HFFc6 (cell line): Measurements from ENCODE around the gene GALNTL6. TPM values are rescaled to one million over a fixed set of nuclear protein-coding genes. Genes with fewer than 3 reads are reported as not detected.

Experiments used
- DNase-seq: peaks from one replicate; pipeline ENCODE4 v3.0.0-alpha.2; 2018
- H3K27ac Mint-ChIP-seq: 2 replicates; pipeline ENCODE4 v1.8.0; 2020; ENCODE audit warnings: mild to moderate bottlenecking, mixed read lengths
- H3K27me3 Mint-ChIP-seq: 2 replicates; pipeline ENCODE4 v1.8.0; 2021; ENCODE audit warnings: mild to moderate bottlenecking, moderate library complexity, mixed read lengths; ENCODE audit not compliant: insufficient read depth
- H3K36me3 Mint-ChIP-seq: 2 replicates; pipeline ENCODE4 v1.8.0; 2021; ENCODE audit warnings: low read depth, mixed read lengths
- H3K4me1 Mint-ChIP-seq: 2 replicates; pipeline ENCODE4 v1.8.0; 2020; ENCODE audit warnings: low read depth, mixed read lengths
- H3K4me3 Mint-ChIP-seq: 2 replicates; pipeline ENCODE4 v1.8.0; 2020; ENCODE audit warnings: mild to moderate bottlenecking, moderate library complexity, mixed read lengths
- H3K9me3 Mint-ChIP-seq: 2 replicates; pipeline ENCODE4 v1.8.0; 2020; ENCODE audit warnings: mild to moderate bottlenecking, mixed read lengths
- total RNA-seq, 6 experiments: library from RNA; stranded (reverse); fragmentation: NEBNext Ultra II Directional; extraction: Animal tissue kit (Norgen Biotek cat#: 25700); gene quantifications; 2 replicates in 1 of 6; 3 replicates in 5 of 6; pipeline ENCODE4 v1.2.3, GENCODE V29; 2021
- TF ChIP-seq, protein P1 (sequence below): fragments of 200-600 bp; sonication (generic); IDR thresholded peaks from 2 replicates; pipeline ENCODE4 v1.5.0; 2021; ENCODE audit warnings: antibody characterized with exemption, mild to moderate bottlenecking

GALNTL6 gene
- total RNA-seq, 6 experiments from 2014 or later: 0.07 TPM; not detected in 5

DNA sequence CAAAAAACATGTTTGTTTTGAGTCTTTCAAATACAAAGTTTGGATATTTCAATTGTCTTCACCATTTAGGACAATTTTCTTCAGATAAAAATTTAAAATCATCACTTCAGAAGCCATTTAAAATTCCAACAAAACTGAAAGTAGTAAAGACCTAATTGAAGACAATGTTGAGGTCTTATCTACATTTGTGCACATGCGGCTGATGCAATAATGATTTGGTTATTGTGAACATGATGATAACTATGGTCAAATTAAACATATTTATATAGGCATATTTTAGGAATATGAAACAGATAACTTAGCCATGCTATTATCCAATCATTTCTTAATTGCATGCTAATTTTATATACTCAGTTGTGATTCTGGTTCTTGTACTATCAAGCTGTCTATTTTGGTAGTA is 407.5 kb downstream of the GALNTL6 start:
- H3K9me3 Mint-ChIP-seq: no peaks in the 10 kb centered on the region
- H3K27ac Mint-ChIP-seq: no peak overlapping the region
- H3K4me3 Mint-ChIP-seq: no peak overlapping the region
- H3K4me1 Mint-ChIP-seq: no peaks in the 10 kb centered on the region
- TF ChIP-seq, protein P1, sequence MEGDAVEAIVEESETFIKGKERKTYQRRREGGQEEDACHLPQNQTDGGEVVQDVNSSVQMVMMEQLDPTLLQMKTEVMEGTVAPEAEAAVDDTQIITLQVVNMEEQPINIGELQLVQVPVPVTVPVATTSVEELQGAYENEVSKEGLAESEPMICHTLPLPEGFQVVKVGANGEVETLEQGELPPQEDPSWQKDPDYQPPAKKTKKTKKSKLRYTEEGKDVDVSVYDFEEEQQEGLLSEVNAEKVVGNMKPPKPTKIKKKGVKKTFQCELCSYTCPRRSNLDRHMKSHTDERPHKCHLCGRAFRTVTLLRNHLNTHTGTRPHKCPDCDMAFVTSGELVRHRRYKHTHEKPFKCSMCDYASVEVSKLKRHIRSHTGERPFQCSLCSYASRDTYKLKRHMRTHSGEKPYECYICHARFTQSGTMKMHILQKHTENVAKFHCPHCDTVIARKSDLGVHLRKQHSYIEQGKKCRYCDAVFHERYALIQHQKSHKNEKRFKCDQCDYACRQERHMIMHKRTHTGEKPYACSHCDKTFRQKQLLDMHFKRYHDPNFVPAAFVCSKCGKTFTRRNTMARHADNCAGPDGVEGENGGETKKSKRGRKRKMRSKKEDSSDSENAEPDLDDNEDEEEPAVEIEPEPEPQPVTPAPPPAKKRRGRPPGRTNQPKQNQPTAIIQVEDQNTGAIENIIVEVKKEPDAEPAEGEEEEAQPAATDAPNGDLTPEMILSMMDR: no peak
- H3K27me3 Mint-ChIP-seq: no peaks in the 10 kb centered on the region
- DNase-seq: no peak
- no peaks in the 10 kb centered on the region for H3K36me3 Mint-ChIP-seq

DNA sequence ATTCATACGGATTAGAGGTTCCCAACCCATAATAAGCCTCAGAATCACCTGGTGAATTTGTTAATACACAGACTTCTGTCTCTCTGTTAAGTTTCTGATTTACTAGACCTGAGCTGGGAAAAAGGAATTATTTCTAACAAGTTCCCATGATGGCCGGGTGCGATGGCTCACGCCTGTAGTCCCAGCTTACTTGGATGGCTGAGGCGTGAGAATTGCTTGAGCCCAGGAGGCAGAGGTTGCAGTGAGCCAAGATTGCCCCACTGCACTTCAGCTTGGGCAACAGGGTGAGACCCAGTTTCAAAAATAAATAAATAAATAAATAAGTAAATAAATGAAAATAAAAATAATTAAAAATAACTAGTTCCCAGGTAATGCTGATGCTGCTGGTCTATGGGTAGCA is 412.3 kb downstream of the GALNTL6 start:
- Mint-ChIP-seq H3K4me1 (no peaks in the 10 kb centered on the region), H3K36me3 (no peaks in the 10 kb centered on the region), H3K4me3 (no peak overlapping the region), H3K27ac (no peak overlapping the region), H3K27me3 (no peaks in the 10 kb centered on the region), H3K9me3 (no peaks in the 10 kb centered on the region)
- DNase-seq: no peak
- TF ChIP-seq, protein P1: no peak

DNA sequence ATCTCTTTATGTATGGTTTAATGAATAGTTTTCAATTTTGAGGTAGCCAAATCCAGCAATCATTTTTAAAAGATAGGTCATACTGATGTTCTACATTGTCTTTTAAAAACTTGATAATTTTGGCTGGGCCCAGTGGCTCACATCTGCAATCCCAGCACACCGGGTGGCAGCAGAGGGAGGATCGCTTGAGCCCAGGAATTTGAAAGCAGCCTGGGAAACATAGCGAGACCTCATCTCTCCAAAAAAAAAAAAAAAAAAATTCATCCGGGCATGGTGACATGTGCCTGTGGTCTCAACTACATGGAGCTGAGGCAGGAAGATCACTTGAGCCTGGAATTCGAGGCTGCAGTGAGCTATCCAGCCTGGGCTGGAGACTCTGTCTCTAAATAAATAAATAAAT is 419.8 kb downstream of the GALNTL6 start:
- H3K9me3 Mint-ChIP-seq: peaks cover 5% of the 10 kb centered on the region; the same call in 1 of the 2 replicates
- TF ChIP-seq, protein P1: no peak
- H3K4me3 Mint-ChIP-seq: no peak overlapping the region
- no peak for DNase-seq
- no peaks in the 10 kb centered on the region for H3K4me1 Mint-ChIP-seq
- no peak overlapping the region for H3K27ac Mint-ChIP-seq
- no peaks in the 10 kb centered on the region for H3K36me3 Mint-ChIP-seq
- no peaks in the 10 kb centered on the region; the same call in 1 of the 2 replicates for H3K27me3 Mint-ChIP-seq

DNA sequence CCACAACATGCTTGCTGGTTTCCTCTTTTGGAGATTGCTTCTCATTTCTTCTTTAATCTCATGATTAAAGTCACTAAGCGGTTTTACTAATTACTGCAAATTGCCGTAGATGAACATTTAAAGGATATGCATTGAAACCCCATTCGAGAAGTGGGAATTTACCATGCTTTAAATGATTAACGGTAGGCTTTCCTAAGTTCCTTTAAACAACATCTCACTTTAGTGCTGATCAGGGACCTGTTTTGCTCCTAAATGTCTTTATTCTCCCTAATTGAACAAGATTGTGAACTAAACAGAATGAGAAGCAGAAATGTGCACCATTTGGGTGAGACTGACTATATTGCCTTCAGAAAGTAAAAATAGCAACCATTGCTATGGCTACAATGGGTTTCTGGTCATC is 430.3 kb downstream of the GALNTL6 start:
- Mint-ChIP-seq H3K27me3 (no peaks in the 10 kb centered on the region), H3K4me3 (no peak overlapping the region), H3K9me3 (peaks cover 37% of the 10 kb centered on the region), H3K36me3 (no peaks in the 10 kb centered on the region), H3K27ac (no peak overlapping the region), H3K4me1 (no peaks in the 10 kb centered on the region)
- no peak for DNase-seq
- TF ChIP-seq, protein P1: no peak

DNA sequence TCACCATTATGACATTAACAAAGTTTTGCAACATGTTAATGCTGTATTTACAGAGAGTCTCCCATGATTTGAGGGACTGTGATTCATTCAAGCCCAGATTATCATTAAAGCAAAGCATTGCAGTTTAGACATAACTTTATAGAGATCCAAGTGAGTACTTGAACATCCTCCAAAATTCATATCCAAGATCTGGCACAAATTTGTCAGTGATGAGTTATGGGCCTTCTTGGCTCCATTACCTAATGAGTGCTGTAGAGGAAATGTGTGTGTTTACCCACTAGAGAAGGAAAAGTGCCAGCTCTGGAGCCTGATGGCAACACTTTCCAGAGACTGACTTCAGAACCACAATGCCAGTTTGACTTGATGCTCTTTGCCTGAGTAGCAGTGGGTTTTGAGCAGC is 432.3 kb downstream of the GALNTL6 start:
- no peak overlapping the region for H3K27ac Mint-ChIP-seq
- H3K4me1 Mint-ChIP-seq: no peaks in the 10 kb centered on the region
- H3K4me3 Mint-ChIP-seq: no peak overlapping the region
- H3K9me3 Mint-ChIP-seq: peaks cover 32% of the 10 kb centered on the region
- TF ChIP-seq, protein P1: no peak
- no peak for DNase-seq
- no peaks in the 10 kb centered on the region for H3K27me3 Mint-ChIP-seq
- no peaks in the 10 kb centered on the region for H3K36me3 Mint-ChIP-seq

DNA sequence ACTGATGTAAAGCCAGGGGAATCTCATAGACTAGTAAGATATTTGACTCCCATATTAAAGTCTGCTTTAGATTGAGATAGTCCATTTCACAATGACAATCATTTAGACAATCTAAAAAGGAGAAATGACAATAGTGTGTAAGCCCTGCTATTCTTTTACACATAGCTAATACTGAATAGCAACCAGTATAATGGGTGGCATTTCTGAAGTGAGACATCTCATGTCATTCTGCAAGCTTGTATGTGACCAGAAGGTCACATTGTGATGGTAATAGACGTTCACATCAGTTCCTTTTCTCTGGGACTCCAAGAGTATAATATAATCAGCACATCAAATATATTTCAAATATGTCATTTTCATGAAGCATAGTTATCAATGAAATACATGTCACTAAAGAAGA is 440.2 kb downstream of the GALNTL6 start:
- no peak overlapping the region for H3K27ac Mint-ChIP-seq

More for the DNA sequence above, 440.2 kb downstream of the GALNTL6 start:
- TF ChIP-seq, protein P1: no peak
- Mint-ChIP-seq H3K4me3 (no peak overlapping the region), H3K4me1 (no peaks in the 10 kb centered on the region), H3K27me3 (no peaks in the 10 kb centered on the region), H3K36me3 (no peaks in the 10 kb centered on the region), H3K9me3 (peaks cover 17% of the 10 kb centered on the region)
- DNase-seq: no peak
